ENCODE measurements around the gene ATAD2B. TPM values are rescaled to one million over a fixed set of nuclear protein-coding genes. Genes with fewer than 3 reads are reported as not detected.

The ATAD2B gene
- total RNA-seq, 2 experiments from 2014 or later: 9.4 to 21.7 TPM

DNA sequence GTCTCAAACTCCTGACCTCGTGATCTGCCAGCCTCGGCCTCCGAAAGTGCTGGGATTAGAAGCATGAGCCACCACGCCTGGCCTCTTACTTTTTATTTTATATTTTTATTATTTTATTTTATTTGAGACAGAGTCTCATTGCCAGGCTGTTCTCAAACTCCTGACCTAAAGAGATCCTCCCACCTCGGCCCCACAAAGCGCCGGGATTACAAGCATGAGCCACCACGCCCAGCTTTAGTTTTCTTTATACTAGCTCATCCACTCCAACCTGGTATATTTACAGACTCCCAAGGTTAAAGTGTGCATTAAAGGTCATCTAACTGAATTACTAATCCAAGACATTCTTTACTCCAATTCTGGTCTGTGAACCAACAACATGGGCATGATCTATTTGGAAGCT, 26.8 kb downstream of the ATAD2B start:
- Histone ChIP-seq H3K79me2 (ENCODE audit: insufficient read depth, low read depth, low read length) (no peaks in the 10 kb centered on the region), H2AFZ (ENCODE audit: low read length) (no peak overlapping the region), H4K20me1 (ENCODE audit: insufficient read depth, low read length) (no peaks in the 10 kb centered on the region), H3K4me1 (ENCODE audit: insufficient read depth, low read length, poor library complexity, severe bottlenecking) (no peaks in the 10 kb centered on the region), H3K9me3 (ENCODE audit: low read length) (no peaks in the 10 kb centered on the region), H3K36me3 (ENCODE audit: insufficient read depth, low read length) (no peaks in the 10 kb centered on the region), H3K27ac (ENCODE audit: low read depth, low read length, poor library complexity, severe bottlenecking) (no peak overlapping the region), H3K9me2 (ENCODE audit: insufficient read depth, low read length) (no peaks in the 10 kb centered on the region), H3K4me3 (ENCODE audit: low read depth, low read length, poor library complexity, severe bottlenecking) (no peak overlapping the region), H3K4me2 (ENCODE audit: low read length) (no peak overlapping the region)
- no TSS peak for BruUV-seq (replicated peaks)
- TF ChIP-seq, protein P1, sequence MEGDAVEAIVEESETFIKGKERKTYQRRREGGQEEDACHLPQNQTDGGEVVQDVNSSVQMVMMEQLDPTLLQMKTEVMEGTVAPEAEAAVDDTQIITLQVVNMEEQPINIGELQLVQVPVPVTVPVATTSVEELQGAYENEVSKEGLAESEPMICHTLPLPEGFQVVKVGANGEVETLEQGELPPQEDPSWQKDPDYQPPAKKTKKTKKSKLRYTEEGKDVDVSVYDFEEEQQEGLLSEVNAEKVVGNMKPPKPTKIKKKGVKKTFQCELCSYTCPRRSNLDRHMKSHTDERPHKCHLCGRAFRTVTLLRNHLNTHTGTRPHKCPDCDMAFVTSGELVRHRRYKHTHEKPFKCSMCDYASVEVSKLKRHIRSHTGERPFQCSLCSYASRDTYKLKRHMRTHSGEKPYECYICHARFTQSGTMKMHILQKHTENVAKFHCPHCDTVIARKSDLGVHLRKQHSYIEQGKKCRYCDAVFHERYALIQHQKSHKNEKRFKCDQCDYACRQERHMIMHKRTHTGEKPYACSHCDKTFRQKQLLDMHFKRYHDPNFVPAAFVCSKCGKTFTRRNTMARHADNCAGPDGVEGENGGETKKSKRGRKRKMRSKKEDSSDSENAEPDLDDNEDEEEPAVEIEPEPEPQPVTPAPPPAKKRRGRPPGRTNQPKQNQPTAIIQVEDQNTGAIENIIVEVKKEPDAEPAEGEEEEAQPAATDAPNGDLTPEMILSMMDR (conservative IDR thresholded peaks at IDR 0.05; ENCODE audit: low read length): no peak
- no peak for TF ChIP-seq EZH2phosphoT487 (IDR thresholded peaks at IDR 0.05; ENCODE audit: borderline replicate concordance, low read depth, low read length)
- ChIA-PET CTCF (ENCODE audit: unreplicated experiment) (no interaction called here), POLR2A (interaction anchor here (0.6 to 0.7 kb wide), 3 partner anchors 28 to 602 kb away, joined by 3 to 5 read pairs (median 3); no protein-coding TSS in a partner anchor)
- intact Hi-C loops (cut with micrococcal nuclease; ENCODE audit: unreplicated experiment): no loop called here
- DNase-seq (ENCODE audit: low spot score): no peak

DNA sequence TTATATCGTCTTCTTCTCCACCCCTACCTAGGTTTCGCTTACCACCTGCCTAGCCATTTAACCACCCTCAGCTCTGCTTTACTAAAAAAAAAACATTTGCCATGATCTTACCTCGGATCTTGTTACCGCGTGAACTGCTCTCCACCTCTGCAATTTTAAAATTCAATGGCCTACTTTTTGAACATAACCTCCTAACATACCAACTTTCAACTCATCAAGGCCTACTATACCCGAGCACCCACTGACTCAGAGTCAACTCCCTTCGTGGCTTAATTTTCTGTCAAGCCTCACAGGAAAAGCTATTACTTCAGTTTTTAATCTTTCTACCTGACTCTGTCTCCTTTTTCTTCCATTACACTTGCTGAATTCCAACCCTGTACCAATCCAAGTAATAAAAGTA, 55.7 kb downstream of the ATAD2B start:
- H3K36me3 ChIP-seq (ENCODE audit: insufficient read depth, low read length): peaks cover 20% of the 10 kb centered on the region

DNA sequence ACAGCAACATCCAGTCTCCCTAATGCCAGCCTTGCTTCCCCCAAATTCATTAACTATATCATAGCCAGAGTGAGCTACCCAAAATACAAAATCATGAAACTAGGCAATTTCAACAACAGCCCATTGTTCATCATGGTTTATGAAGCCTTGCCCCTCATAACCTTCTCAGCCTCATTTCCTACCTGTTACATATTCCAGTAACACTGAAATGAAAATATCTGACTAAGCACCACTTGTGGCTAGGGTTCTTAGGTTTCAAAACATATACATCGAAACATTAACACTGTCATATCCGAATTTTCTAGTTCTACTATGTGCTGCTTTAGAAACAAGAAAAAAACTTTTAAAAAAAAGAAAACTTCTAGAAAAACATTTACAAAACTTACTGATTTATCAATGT, 59.5 kb downstream of the ATAD2B start:
- no peak overlapping the region for H3K4me3 ChIP-seq (ENCODE audit: low read depth, low read length, poor library complexity, severe bottlenecking)
- H3K4me2 ChIP-seq (ENCODE audit: low read length): no peak overlapping the region
- intact Hi-C loops (cut with micrococcal nuclease; ENCODE audit: unreplicated experiment): no loop called here
- H3K27ac ChIP-seq (ENCODE audit: low read depth, low read length, poor library complexity, severe bottlenecking): no peak overlapping the region
- peaks cover 13% of the 10 kb centered on the region for H3K4me1 ChIP-seq (ENCODE audit: insufficient read depth, low read length, poor library complexity, severe bottlenecking)
- H3K9me2 ChIP-seq (ENCODE audit: insufficient read depth, low read length): no peaks in the 10 kb centered on the region
- no peaks in the 10 kb centered on the region for H3K9me3 ChIP-seq (ENCODE audit: low read length)
- POLR2A ChIA-PET: no interaction called here
- BruUV-seq (replicated peaks): no TSS peak
- CTCF ChIA-PET (ENCODE audit: unreplicated experiment): no interaction called here
- DNase-seq (ENCODE audit: low spot score): no peak
- H3K36me3 ChIP-seq (ENCODE audit: insufficient read depth, low read length): peaks cover 14% of the 10 kb centered on the region; the same call in 1 of the 2 replicates
- no peaks in the 10 kb centered on the region for H4K20me1 ChIP-seq (ENCODE audit: insufficient read depth, low read length)
- TF ChIP-seq, protein P1 (conservative IDR thresholded peaks at IDR 0.05; ENCODE audit: low read length): no peak
- TF ChIP-seq EZH2phosphoT487 (IDR thresholded peaks at IDR 0.05; ENCODE audit: borderline replicate concordance, low read depth, low read length): no peak
- no peaks in the 10 kb centered on the region for H3K79me2 ChIP-seq (ENCODE audit: insufficient read depth, low read depth, low read length)
- no peak overlapping the region for H2AFZ ChIP-seq (ENCODE audit: low read length)

More for the DNA sequence above, 55.7 kb downstream of the ATAD2B start:
- BruUV-seq (replicated peaks): no TSS peak
- Histone ChIP-seq H3K4me2 (ENCODE audit: low read length) (no peak overlapping the region), H3K4me3 (ENCODE audit: low read depth, low read length, poor library complexity, severe bottlenecking) (no peak overlapping the region), H3K79me2 (ENCODE audit: insufficient read depth, low read depth, low read length) (no peaks in the 10 kb centered on the region), H4K20me1 (ENCODE audit: insufficient read depth, low read length) (no peaks in the 10 kb centered on the region), H3K9me2 (ENCODE audit: insufficient read depth, low read length) (no peaks in the 10 kb centered on the region), H2AFZ (ENCODE audit: low read length) (no peak overlapping the region), H3K9me3 (ENCODE audit: low read length) (no peaks in the 10 kb centered on the region), H3K27ac (ENCODE audit: low read depth, low read length, poor library complexity, severe bottlenecking) (no peak overlapping the region), H3K4me1 (ENCODE audit: insufficient read depth, low read length, poor library complexity, severe bottlenecking) (no peaks in the 10 kb centered on the region)
- DNase-seq (ENCODE audit: low spot score): no peak
- CTCF ChIA-PET (ENCODE audit: unreplicated experiment): no interaction called here
- no peak for TF ChIP-seq EZH2phosphoT487 (IDR thresholded peaks at IDR 0.05; ENCODE audit: borderline replicate concordance, low read depth, low read length)
- TF ChIP-seq, protein P1 (conservative IDR thresholded peaks at IDR 0.05; ENCODE audit: low read length): no peak
- intact Hi-C loops (cut with micrococcal nuclease; ENCODE audit: unreplicated experiment): no loop called here
- POLR2A ChIA-PET: no interaction called here

Measured in OCI-LY7 (cell line).